ENCODE results near the gene ATRN. TPM values are rescaled to one million over a fixed set of nuclear protein-coding genes. Genes with fewer than 3 reads are reported as not detected.
"Not testable (repeated sequence)": the region's sequence is repeated elsewhere in the genome, so short reads cannot be mapped to it uniquely, and the experiment has no call there.

ATRN gene
- total RNA-seq, 1 experiment from 2014 or later, result 19.9 TPM

GRCh38 chr20:3473944-3474343 is 3.1 kb downstream of the ATRN start:
- Mint-ChIP-seq H3K27me3 (ENCODE audit: low read depth) (peaks cover 35% of the 10 kb centered on the region), H3K4me1 (peaks cover 14% of the 10 kb centered on the region), H3K27ac (no peak overlapping the region), H3K36me3 (no peaks in the 10 kb centered on the region), H3K9me3 (no peaks in the 10 kb centered on the region), H3K4me3 (no peak overlapping the region)
- no peak for ATAC-seq
- no peak for DNase-seq (ENCODE audit: low spot score)
- ChIA-PET CTCF (no interaction called here), POLR2A (interaction anchor here (0.7 kb wide), 1 partner anchor 388 kb away, joined by 3 read pairs; no protein-coding TSS in a partner anchor)
- TF ChIP-seq TP53 (CRISPR knock-in tag; IDR thresholded peaks at IDR 0.05) (no peak), ATF6 (CRISPR knock-in tag; IDR thresholded peaks at IDR 0.05) (no peak), ZNF263 (CRISPR knock-in tag; IDR thresholded peaks at IDR 0.05; ENCODE audit: low read depth) (no peak), ETV6 (CRISPR knock-in tag; IDR thresholded peaks at IDR 0.05) (no peak), GRHL2 (CRISPR knock-in tag; IDR thresholded peaks at IDR 0.05; ENCODE audit: insufficient replicate concordance, severe bottlenecking) (no peak), ZNF671 (CRISPR knock-in tag; IDR thresholded peaks at IDR 0.05) (no peak), ZNF232 (CRISPR knock-in tag; IDR thresholded peaks at IDR 0.05) (no peak), PREB (CRISPR knock-in tag; IDR thresholded peaks at IDR 0.05; ENCODE audit: borderline replicate concordance) (no peak), NR1H2 (CRISPR knock-in tag; IDR thresholded peaks at IDR 0.05) (no peak), STAT6 (CRISPR knock-in tag; conservative IDR thresholded peaks at IDR 0.05; ENCODE audit: low read depth) (no peak), ZNF512 (CRISPR knock-in tag; IDR thresholded peaks at IDR 0.05; ENCODE audit: borderline replicate concordance) (no peak), MAX (CRISPR knock-in tag; IDR thresholded peaks at IDR 0.05) (no peak), NFYB (CRISPR knock-in tag; conservative IDR thresholded peaks at IDR 0.05; ENCODE audit: low read depth) (no peak), IRF2 (CRISPR knock-in tag; IDR thresholded peaks at IDR 0.05; ENCODE audit: borderline replicate concordance, low read depth) (no peak)

GRCh38 chr20:3477003-3477860 is 6.4 kb downstream of the ATRN start:
- POLR2A ChIA-PET; ATAC-seq; H3K4me3 Mint-ChIP-seq; H3K36me3 Mint-ChIP-seq; DNase-seq (ENCODE audit: low spot score); H3K27me3 Mint-ChIP-seq (ENCODE audit: low read depth); H3K27ac Mint-ChIP-seq; H3K9me3 Mint-ChIP-seq; H3K4me1 Mint-ChIP-seq; CTCF ChIA-PET: not testable (repeated sequence)
